Esophagus muscularis mucosa (tissue), 4 donors: ENCODE results near the gene ZFP91.

Experiments
- EP300 ChIP-seq: sonication (generic); formaldehyde crosslinking; IDR thresholded peaks from one replicate; pipeline ENCODE4 v1.6.1; 2017; ENCODE audit warnings: antibody characterized with exemption
- POLR2AphosphoS5 ChIP-seq, 2 donors: sonication (generic); formaldehyde crosslinking; IDR thresholded peaks; one replicate each; pipeline ENCODE4 v1.6.1; 2017; ENCODE audit warnings: antibody characterized with exemption in 2 of 2
- TF ChIP-seq, protein P1 (sequence below), 3 experiments: fragments of 200-600 bp in 2 of 3; fragments of 450-650 bp in 1 of 3; sonication (generic) in 2 of 3; IDR thresholded peaks; one replicate each; pipeline ENCODE4 v1.5.1; 2017 to 2019; ENCODE audit warnings: antibody characterized with exemption in 3 of 3, mild to moderate bottlenecking in 2 of 3, moderate library complexity in 1 of 3

DNA sequence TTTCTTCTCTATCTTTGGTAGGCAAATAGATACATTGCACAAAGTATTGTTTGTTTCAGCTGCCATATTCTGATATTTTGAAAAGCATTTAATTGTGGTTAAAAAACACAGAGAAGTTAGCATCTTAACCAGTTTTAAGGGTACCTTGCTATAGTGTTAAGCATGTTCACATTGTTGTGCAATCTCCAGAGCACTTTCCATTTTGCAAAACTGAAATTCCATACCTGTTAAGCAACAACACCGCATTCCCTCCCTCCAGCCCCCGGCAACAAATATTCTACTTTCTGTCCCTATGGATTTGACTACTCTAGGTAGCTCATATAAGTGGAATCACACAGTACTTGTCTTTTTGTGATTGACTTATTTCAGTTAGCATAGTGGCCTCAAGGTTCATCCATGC is 77.5 kb downstream of the ZFP91 start:
- TF ChIP-seq, protein P1, sequence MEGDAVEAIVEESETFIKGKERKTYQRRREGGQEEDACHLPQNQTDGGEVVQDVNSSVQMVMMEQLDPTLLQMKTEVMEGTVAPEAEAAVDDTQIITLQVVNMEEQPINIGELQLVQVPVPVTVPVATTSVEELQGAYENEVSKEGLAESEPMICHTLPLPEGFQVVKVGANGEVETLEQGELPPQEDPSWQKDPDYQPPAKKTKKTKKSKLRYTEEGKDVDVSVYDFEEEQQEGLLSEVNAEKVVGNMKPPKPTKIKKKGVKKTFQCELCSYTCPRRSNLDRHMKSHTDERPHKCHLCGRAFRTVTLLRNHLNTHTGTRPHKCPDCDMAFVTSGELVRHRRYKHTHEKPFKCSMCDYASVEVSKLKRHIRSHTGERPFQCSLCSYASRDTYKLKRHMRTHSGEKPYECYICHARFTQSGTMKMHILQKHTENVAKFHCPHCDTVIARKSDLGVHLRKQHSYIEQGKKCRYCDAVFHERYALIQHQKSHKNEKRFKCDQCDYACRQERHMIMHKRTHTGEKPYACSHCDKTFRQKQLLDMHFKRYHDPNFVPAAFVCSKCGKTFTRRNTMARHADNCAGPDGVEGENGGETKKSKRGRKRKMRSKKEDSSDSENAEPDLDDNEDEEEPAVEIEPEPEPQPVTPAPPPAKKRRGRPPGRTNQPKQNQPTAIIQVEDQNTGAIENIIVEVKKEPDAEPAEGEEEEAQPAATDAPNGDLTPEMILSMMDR (IDR thresholded peaks at IDR 0.05) = no peak
- TF ChIP-seq POLR2AphosphoS5 (IDR thresholded peaks at IDR 0.05) (no peak), EP300 (no peak)
